Measurements from ENCODE around the gene NDUFA12. TPM values are rescaled to one million over a fixed set of nuclear protein-coding genes. Genes with fewer than 3 reads are reported as not detected.
A peak's percentile ranks its signal among the peaks of the same experiment; 100 is the strongest.

NDUFA12 gene
- total RNA-seq, 2 donors from 2014 or later: 118 to 142 TPM

- Mint-ChIP-seq H3K9me3 (no peaks in the 10 kb centered on the region), H3K4me1 (ENCODE audit: low read depth) (peaks cover 11% of the 10 kb centered on the region), H3K27ac (no peak overlapping the region), H3K36me3 (ENCODE audit: insufficient read depth in 2 of 2) (no peaks in the 10 kb centered on the region), H3K4me3 (no peak overlapping the region), H3K27me3 (ENCODE audit: low read depth) (peaks cover 37% of the 10 kb centered on the region)
- no peak for ATAC-seq (replicated peaks in 1 of 2)
- DNase-seq: no peak
Measured at GRCh38 chr12:94952325-94952724, 51.2 kb downstream of the NDUFA12 start.

GRCh38 chr12:94951071-94951934 is 52.2 kb downstream of the NDUFA12 start:
- peaks cover 11% of the 10 kb centered on the region for H3K4me1 Mint-ChIP-seq (ENCODE audit: low read depth)
- H3K27ac Mint-ChIP-seq: no peak overlapping the region
- H3K4me3 Mint-ChIP-seq: no peak overlapping the region
- H3K27me3 Mint-ChIP-seq (ENCODE audit: low read depth): peaks cover 41% of the 10 kb centered on the region
- DNase-seq (no peak), ATAC-seq (replicated peaks in 1 of 2) (no peak)
- no peaks in the 10 kb centered on the region for H3K9me3 Mint-ChIP-seq
- H3K36me3 Mint-ChIP-seq (ENCODE audit: insufficient read depth in 2 of 2): no peaks in the 10 kb centered on the region

GRCh38 chr12:94948232-94948810 is 55.2 kb downstream of the NDUFA12 start:
- H3K27me3 Mint-ChIP-seq (ENCODE audit: low read depth): peaks cover 40% of the 10 kb centered on the region
- H3K4me3 Mint-ChIP-seq: no peak overlapping the region
- peaks cover 5 to 9% of the 10 kb centered on the region in 2 donors for H3K9me3 Mint-ChIP-seq
- no peak for DNase-seq
- H3K27ac Mint-ChIP-seq: no peak overlapping the region
- H3K36me3 Mint-ChIP-seq (ENCODE audit: insufficient read depth in 2 of 2): peaks cover 7 to 13% of the 10 kb centered on the region in 2 donors
- peaks cover 20% of the 10 kb centered on the region for H3K4me1 Mint-ChIP-seq (ENCODE audit: low read depth)
- no peak for ATAC-seq (replicated peaks in 1 of 2)

- H3K27ac Mint-ChIP-seq: peak overlapping the region; percentile 93
- peaks cover 44% of the 10 kb centered on the region for H3K4me1 Mint-ChIP-seq (ENCODE audit: low read depth)
- H3K27me3 Mint-ChIP-seq (ENCODE audit: low read depth): peaks cover 21% of the 10 kb centered on the region
- peak overlapping the region in 1 of 2 donors; percentile 45 for H3K4me3 Mint-ChIP-seq
- peak; percentile 52 to 59 for ATAC-seq (replicated peaks in 1 of 2)
- peak; percentile 36 to 40 for DNase-seq
- H3K36me3 Mint-ChIP-seq (ENCODE audit: insufficient read depth in 2 of 2): peaks cover 7 to 15% of the 10 kb centered on the region in 2 donors
- H3K9me3 Mint-ChIP-seq: peaks cover 5 to 9% of the 10 kb centered on the region in 2 donors
Measured at GRCh38 chr12:94942663-94943062, 60.8 kb downstream of the NDUFA12 start.

- Mint-ChIP-seq H3K36me3 (ENCODE audit: insufficient read depth in 2 of 2) (peaks cover 7 to 15% of the 10 kb centered on the region in 2 donors), H3K27ac (peak overlapping the region; percentile 93)
Measured at GRCh38 chr12:94941440-94941862, 62.0 kb downstream of the NDUFA12 start.

GRCh38 chr12:94940771-94941170 is 62.7 kb downstream of the NDUFA12 start:
- Mint-ChIP-seq H3K4me3 (no peak overlapping the region), H3K36me3 (ENCODE audit: insufficient read depth in 2 of 2) (peaks cover 7 to 15% of the 10 kb centered on the region in 2 donors), H3K27me3 (ENCODE audit: low read depth) (peaks cover 8% of the 10 kb centered on the region), H3K4me1 (ENCODE audit: low read depth) (peaks cover 44% of the 10 kb centered on the region), H3K9me3 (peaks cover 5 to 9% of the 10 kb centered on the region in 2 donors), H3K27ac (no peak overlapping the region)
- ATAC-seq (replicated peaks in 1 of 2) (no peak), DNase-seq (no peak)

More at GRCh38 chr12:94941440-94941862, 62.0 kb downstream of the NDUFA12 start:
- H3K9me3 Mint-ChIP-seq: peaks cover 5 to 9% of the 10 kb centered on the region in 2 donors
- H3K4me3 Mint-ChIP-seq: peak overlapping the region in 1 of 2 donors; percentile 45
- peak; percentile 67 to 72 for DNase-seq
- peaks cover 15% of the 10 kb centered on the region for H3K27me3 Mint-ChIP-seq (ENCODE audit: low read depth)
- peak; percentile 92 to 94 for ATAC-seq (replicated peaks in 1 of 2)
- peaks cover 44% of the 10 kb centered on the region for H3K4me1 Mint-ChIP-seq (ENCODE audit: low read depth)

- Mint-ChIP-seq H3K36me3 (ENCODE audit: insufficient read depth in 2 of 2) (peaks cover under 1 to 2% of the 10 kb centered on the region in 2 donors), H3K27me3 (ENCODE audit: low read depth) (no peaks in the 10 kb centered on the region), H3K4me1 (ENCODE audit: low read depth) (peaks cover 26% of the 10 kb centered on the region), H3K9me3 (peaks cover 0 to under 1% of the 10 kb centered on the region in 2 donors), H3K27ac (no peak overlapping the region), H3K4me3 (no peak overlapping the region)
- no peak for ATAC-seq (replicated peaks in 1 of 2)
- no peak for DNase-seq
Measured at GRCh38 chr12:94938583-94938982, 64.9 kb downstream of the NDUFA12 start.

GRCh38 chr12:94930772-94931171 is 72.7 kb downstream of the NDUFA12 start:
- ATAC-seq (replicated peaks in 1 of 2) (no peak), DNase-seq (no peak)
- no peaks in the 10 kb centered on the region for H3K9me3 Mint-ChIP-seq
- no peak overlapping the region for H3K27ac Mint-ChIP-seq
- H3K36me3 Mint-ChIP-seq (ENCODE audit: insufficient read depth in 2 of 2): no peaks in the 10 kb centered on the region
- no peaks in the 10 kb centered on the region for H3K27me3 Mint-ChIP-seq (ENCODE audit: low read depth)
- H3K4me1 Mint-ChIP-seq (ENCODE audit: low read depth): no peaks in the 10 kb centered on the region
- H3K4me3 Mint-ChIP-seq: no peak overlapping the region

GRCh38 chr12:94930216-94930654 is 73.3 kb downstream of the NDUFA12 start:
- Mint-ChIP-seq H3K36me3 (ENCODE audit: insufficient read depth in 2 of 2) (no peaks in the 10 kb centered on the region), H3K27ac (peak overlapping the region; percentile 26), H3K4me3 (no peak overlapping the region), H3K4me1 (ENCODE audit: low read depth) (no peaks in the 10 kb centered on the region), H3K27me3 (ENCODE audit: low read depth) (no peaks in the 10 kb centered on the region), H3K9me3 (no peaks in the 10 kb centered on the region)
- DNase-seq: no peak
- ATAC-seq (replicated peaks in 1 of 2): no peak

- no peak for ATAC-seq (replicated peaks in 1 of 2)
- Mint-ChIP-seq H3K9me3 (no peaks in the 10 kb centered on the region), H3K27ac (no peak overlapping the region), H3K36me3 (ENCODE audit: insufficient read depth in 2 of 2) (no peaks in the 10 kb centered on the region), H3K4me1 (ENCODE audit: low read depth) (no peaks in the 10 kb centered on the region), H3K4me3 (no peak overlapping the region), H3K27me3 (ENCODE audit: low read depth) (no peaks in the 10 kb centered on the region)
- no peak for DNase-seq
Measured at GRCh38 chr12:94929780-94930179, 73.7 kb downstream of the NDUFA12 start.

- ATAC-seq (replicated peaks in 1 of 2): no peak
- no peaks in the 10 kb centered on the region for H3K36me3 Mint-ChIP-seq (ENCODE audit: insufficient read depth in 2 of 2)
- H3K4me3 Mint-ChIP-seq: no peak overlapping the region
- H3K27me3 Mint-ChIP-seq (ENCODE audit: low read depth): no peaks in the 10 kb centered on the region
- no peak for DNase-seq
- H3K27ac Mint-ChIP-seq: no peak overlapping the region
- no peaks in the 10 kb centered on the region for H3K9me3 Mint-ChIP-seq
- no peaks in the 10 kb centered on the region for H3K4me1 Mint-ChIP-seq (ENCODE audit: low read depth)
Measured at GRCh38 chr12:94925729-94926128, 77.8 kb downstream of the NDUFA12 start.

GRCh38 chr12:94925206-94925605 is 78.3 kb downstream of the NDUFA12 start:
- Mint-ChIP-seq H3K4me3 (no peak overlapping the region), H3K27me3 (ENCODE audit: low read depth) (no peaks in the 10 kb centered on the region), H3K9me3 (no peaks in the 10 kb centered on the region), H3K36me3 (ENCODE audit: insufficient read depth in 2 of 2) (no peaks in the 10 kb centered on the region), H3K4me1 (ENCODE audit: low read depth) (no peaks in the 10 kb centered on the region), H3K27ac (no peak overlapping the region)
- DNase-seq: no peak
- no peak for ATAC-seq (replicated peaks in 1 of 2)

GRCh38 chr12:94922561-94922960 is 80.9 kb downstream of the NDUFA12 start:
- Mint-ChIP-seq H3K27ac (no peak overlapping the region), H3K4me1 (ENCODE audit: low read depth) (no peaks in the 10 kb centered on the region), H3K4me3 (no peak overlapping the region), H3K27me3 (ENCODE audit: low read depth) (no peaks in the 10 kb centered on the region), H3K9me3 (no peaks in the 10 kb centered on the region), H3K36me3 (ENCODE audit: insufficient read depth in 2 of 2) (no peaks in the 10 kb centered on the region)
- DNase-seq: no peak
- no peak for ATAC-seq (replicated peaks in 1 of 2)
